ENCODE data around the gene PTEN.
"Not testable (repeated sequence)": the region's sequence is repeated elsewhere in the genome, so short reads cannot be mapped to it uniquely, and the experiment has no call there.

- TF ChIP-seq, protein P1, sequence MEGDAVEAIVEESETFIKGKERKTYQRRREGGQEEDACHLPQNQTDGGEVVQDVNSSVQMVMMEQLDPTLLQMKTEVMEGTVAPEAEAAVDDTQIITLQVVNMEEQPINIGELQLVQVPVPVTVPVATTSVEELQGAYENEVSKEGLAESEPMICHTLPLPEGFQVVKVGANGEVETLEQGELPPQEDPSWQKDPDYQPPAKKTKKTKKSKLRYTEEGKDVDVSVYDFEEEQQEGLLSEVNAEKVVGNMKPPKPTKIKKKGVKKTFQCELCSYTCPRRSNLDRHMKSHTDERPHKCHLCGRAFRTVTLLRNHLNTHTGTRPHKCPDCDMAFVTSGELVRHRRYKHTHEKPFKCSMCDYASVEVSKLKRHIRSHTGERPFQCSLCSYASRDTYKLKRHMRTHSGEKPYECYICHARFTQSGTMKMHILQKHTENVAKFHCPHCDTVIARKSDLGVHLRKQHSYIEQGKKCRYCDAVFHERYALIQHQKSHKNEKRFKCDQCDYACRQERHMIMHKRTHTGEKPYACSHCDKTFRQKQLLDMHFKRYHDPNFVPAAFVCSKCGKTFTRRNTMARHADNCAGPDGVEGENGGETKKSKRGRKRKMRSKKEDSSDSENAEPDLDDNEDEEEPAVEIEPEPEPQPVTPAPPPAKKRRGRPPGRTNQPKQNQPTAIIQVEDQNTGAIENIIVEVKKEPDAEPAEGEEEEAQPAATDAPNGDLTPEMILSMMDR (IDR thresholded peaks at IDR 0.05), result not testable (repeated sequence)
- not testable (repeated sequence) for TF ChIP-seq EZH2, EZH2phosphoT487 (IDR thresholded peaks at IDR 0.05)
Measured at GRCh38 chr10:87829051-87829450, 34.4 kb upstream of the PTEN start.
